GM23338 (cell line): ENCODE measurements around the gene SNRNP35. TPM values are rescaled to one million over a fixed set of nuclear protein-coding genes. Genes with fewer than 3 reads are reported as not detected.

Experiments
- ATAC-seq: fragments of 200-7000 bp; cut with Tn5 transposase; 3 replicates; pipeline ENCODE4 v1.9.1; 2020
- DNase-seq: peaks from one replicate; pipeline ENCODE4 v3.0.0-alpha.2; 2015; ENCODE audit warnings: low spot score
- H2AFZ ChIP-seq: fragments of 200-600 bp; sonication (generic); 2 replicates; pipeline ENCODE4 v1.8.0; 2016; ENCODE audit warnings: antibody characterized with exemption, mild to moderate bottlenecking, moderate library complexity
- H3F3A ChIP-seq: fragments of 200-600 bp; sonication (generic); replicated peaks from 2 replicates; pipeline ENCODE4 v1.8.0; 2017; ENCODE audit warnings: antibody characterized with exemption, mixed run types, low read depth
- H3K27ac ChIP-seq: fragments of 200-600 bp; sonication (generic); 2 replicates; pipeline ENCODE4 v1.6.1; 2016; ENCODE audit warnings: low read depth
- H3K27me3 ChIP-seq: fragments of 200-600 bp; sonication (generic); 2 replicates; pipeline ENCODE4 v1.8.0; 2016; ENCODE audit warnings: mild to moderate bottlenecking, mixed run types, moderate library complexity; ENCODE audit not compliant: insufficient read depth
- H3K36me3 ChIP-seq: fragments of 200-600 bp; sonication (generic); 2 replicates; pipeline ENCODE4 v1.8.0; 2016; ENCODE audit warnings: mild to moderate bottlenecking; ENCODE audit not compliant: insufficient read depth
- H3K4me1 ChIP-seq: fragments of 200-600 bp; sonication (generic); 2 replicates; pipeline ENCODE4 v1.8.0; 2016; ENCODE audit warnings: mild to moderate bottlenecking, moderate library complexity; ENCODE audit not compliant: insufficient read depth
- H3K4me2 ChIP-seq: fragments of 200-600 bp; sonication (generic); 2 replicates; pipeline ENCODE4 v1.7.1; 2017; ENCODE audit warnings: mixed run types
- H3K4me3 ChIP-seq: fragments of 200-600 bp; sonication (generic); 2 replicates; pipeline ENCODE4 v1.6.1; 2016; ENCODE audit warnings: mixed run types
- H3K79me2 ChIP-seq: fragments of 200-600 bp; sonication (generic); replicated peaks from 2 replicates; pipeline ENCODE4 v1.8.0; 2017; ENCODE audit warnings: mild to moderate bottlenecking; ENCODE audit not compliant: insufficient read depth
- H3K9me2 ChIP-seq: fragments of 200-600 bp; sonication (generic); 2 replicates; pipeline ENCODE4 v1.8.0; 2017; ENCODE audit not compliant: insufficient read depth
- H4K20me1 ChIP-seq: fragments of 200-600 bp; sonication (generic); replicated peaks from 2 replicates; pipeline ENCODE4 v1.8.0; 2017; ENCODE audit warnings: mild to moderate bottlenecking; ENCODE audit not compliant: insufficient read depth
- H3K27ac Mint-ChIP-seq: 2 replicates; pipeline ENCODE4 v1.8.0; 2020; ENCODE audit warnings: inconsistent platforms, mild to moderate bottlenecking, moderate library complexity, mixed read lengths
- H3K27me3 Mint-ChIP-seq: 3 replicates; pipeline ENCODE4 v1.8.0; 2022; ENCODE audit warnings: low read depth, mild to moderate bottlenecking, moderate library complexity, mixed read lengths, inconsistent platforms; ENCODE audit not compliant: insufficient read depth, poor library complexity
- H3K36me3 Mint-ChIP-seq: 3 replicates; pipeline ENCODE4 v1.8.0; 2021; ENCODE audit warnings: low read depth, mild to moderate bottlenecking, inconsistent platforms, moderate library complexity, mixed read lengths
- H3K4me1 Mint-ChIP-seq: 3 replicates; pipeline ENCODE4 v1.8.0; 2020; ENCODE audit warnings: mild to moderate bottlenecking, inconsistent platforms, mixed read lengths
- H3K4me3 Mint-ChIP-seq: 3 replicates; pipeline ENCODE4 v1.8.0; 2021; ENCODE audit warnings: moderate library complexity, mild to moderate bottlenecking, inconsistent platforms, mixed read lengths
- H3K9me3 Mint-ChIP-seq: 3 replicates; pipeline ENCODE4 v1.8.0; 2020; ENCODE audit warnings: moderate library complexity, mild to moderate bottlenecking, inconsistent platforms, mixed read lengths
- CREB1 ChIP-seq: fragments of 250-450 bp; sonication (Bioruptor Pico); IDR thresholded peaks from 2 replicates; pipeline ENCODE4 v1.5.0; 2020; ENCODE audit warnings: low read depth, mild to moderate bottlenecking, moderate library complexity
- EZH2phosphoT487 ChIP-seq: fragments of 200-600 bp; sonication (generic); IDR thresholded peaks from one replicate; pipeline ENCODE4 v1.8.1; 2018; ENCODE audit warnings: antibody characterized with exemption; ENCODE audit not compliant: unreplicated experiment
- JUNB ChIP-seq: IDR thresholded peaks from one replicate; pipeline ENCODE4 v1.6.1; 2016; ENCODE audit warnings: antibody characterized with exemption; ENCODE audit not compliant: unreplicated experiment
- POLR2AphosphoS5 ChIP-seq: IDR thresholded peaks from 2 replicates; pipeline ENCODE4 v1.6.1; 2016; ENCODE audit warnings: antibody characterized with exemption, low read depth
- REST ChIP-seq: IDR thresholded peaks from one replicate; pipeline ENCODE4 v1.6.1; 2018; ENCODE audit warnings: antibody characterized with exemption; ENCODE audit not compliant: unreplicated experiment
- STAT1 ChIP-seq: IDR thresholded peaks from one replicate; pipeline ENCODE4 v1.6.1; 2016; ENCODE audit warnings: antibody characterized with exemption; ENCODE audit not compliant: unreplicated experiment
- ZNF114 ChIP-seq: fragments of 250-450 bp; sonication (Bioruptor Pico); IDR thresholded peaks from 2 replicates; pipeline ENCODE4 v1.5.0; 2020; ENCODE audit warnings: mild to moderate bottlenecking, moderate library complexity
- ZNF462 ChIP-seq: fragments of 250-450 bp; sonication (Bioruptor Pico); IDR thresholded peaks from 2 replicates; pipeline ENCODE4 v1.5.0; 2020; ENCODE audit warnings: mild to moderate bottlenecking, moderate library complexity
- polyA plus RNA-seq: library from polyadenylated mRNA; unstranded; fragments of >200 nt; fragmentation: Nextera tagmentation; extraction: Ambion mirVana; gene quantifications from 2 replicates; pipeline ENCODE4 v1.2.1, GENCODE V29; 2016
- total RNA-seq: library from RNA; depleted of rRNA; stranded (reverse); fragments of >200 nt; shearing (Covaris generic); gene quantifications from 2 replicates; pipeline ENCODE4 v1.2.3, GENCODE V29; 2014
- TF ChIP-seq, protein P1 (sequence below), 2 experiments: fragments of 200-600 bp in 1 of 2; sonication (generic) in 1 of 2; conservative IDR thresholded peaks; 2 replicates each; pipeline versions ENCODE4 v1.5.1 to v1.6.1; 2016 to 2017; ENCODE audit warnings: antibody characterized with exemption in 2 of 2, low read depth in 2 of 2, mild to moderate bottlenecking in 2 of 2, moderate library complexity in 1 of 2

SNRNP35 gene
- total and polyA plus RNA-seq, 2 experiments from 2014 or later = 8.4 to 38.4 TPM

- no peak overlapping the region for H3K4me2 ChIP-seq
- no peaks in the 10 kb centered on the region for H3K27me3 ChIP-seq
- no peaks in the 10 kb centered on the region for H3K36me3 ChIP-seq
- H3K9me2 ChIP-seq = no peaks in the 10 kb centered on the region
- DNase-seq (no peak), ATAC-seq (no peak)
- no peak overlapping the region for H3K27ac ChIP-seq
- no peaks in the 10 kb centered on the region for H3F3A ChIP-seq
- H3K4me3 Mint-ChIP-seq = no peak overlapping the region
- no peaks in the 10 kb centered on the region for H3K4me1 ChIP-seq
- H3K4me3 ChIP-seq = no peak overlapping the region
- H4K20me1 ChIP-seq = peaks cover 7% of the 10 kb centered on the region; the same call in 1 of the 2 replicates
- no peaks in the 10 kb centered on the region for H3K36me3 Mint-ChIP-seq
- H3K27me3 Mint-ChIP-seq = peaks cover 4% of the 10 kb centered on the region
- H2AFZ ChIP-seq = no peak overlapping the region
- no peaks in the 10 kb centered on the region for H3K4me1 Mint-ChIP-seq
- no peaks in the 10 kb centered on the region; the same call in 2 of the 3 replicates for H3K9me3 Mint-ChIP-seq
- H3K79me2 ChIP-seq = no peaks in the 10 kb centered on the region; the same call in 1 of the 2 replicates
- no peak overlapping the region for H3K27ac Mint-ChIP-seq
- TF ChIP-seq JUNB (no peak), ZNF114 (CRISPR knock-in tag) (no peak), POLR2AphosphoS5 (no peak), REST (no peak)
- TF ChIP-seq, protein P1, sequence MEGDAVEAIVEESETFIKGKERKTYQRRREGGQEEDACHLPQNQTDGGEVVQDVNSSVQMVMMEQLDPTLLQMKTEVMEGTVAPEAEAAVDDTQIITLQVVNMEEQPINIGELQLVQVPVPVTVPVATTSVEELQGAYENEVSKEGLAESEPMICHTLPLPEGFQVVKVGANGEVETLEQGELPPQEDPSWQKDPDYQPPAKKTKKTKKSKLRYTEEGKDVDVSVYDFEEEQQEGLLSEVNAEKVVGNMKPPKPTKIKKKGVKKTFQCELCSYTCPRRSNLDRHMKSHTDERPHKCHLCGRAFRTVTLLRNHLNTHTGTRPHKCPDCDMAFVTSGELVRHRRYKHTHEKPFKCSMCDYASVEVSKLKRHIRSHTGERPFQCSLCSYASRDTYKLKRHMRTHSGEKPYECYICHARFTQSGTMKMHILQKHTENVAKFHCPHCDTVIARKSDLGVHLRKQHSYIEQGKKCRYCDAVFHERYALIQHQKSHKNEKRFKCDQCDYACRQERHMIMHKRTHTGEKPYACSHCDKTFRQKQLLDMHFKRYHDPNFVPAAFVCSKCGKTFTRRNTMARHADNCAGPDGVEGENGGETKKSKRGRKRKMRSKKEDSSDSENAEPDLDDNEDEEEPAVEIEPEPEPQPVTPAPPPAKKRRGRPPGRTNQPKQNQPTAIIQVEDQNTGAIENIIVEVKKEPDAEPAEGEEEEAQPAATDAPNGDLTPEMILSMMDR (conservative IDR thresholded peaks at IDR 0.05; ENCODE audit: low read depth in 2 of 2) = no peak
These were observed 14.5 kb downstream of the SNRNP35 start for GRCh38 chr12:123472438-123472849.

GRCh38 chr12:123474485-123475245 lies 16.7 kb downstream of the SNRNP35 start:
- no peaks in the 10 kb centered on the region for H3K79me2 ChIP-seq
- H3F3A ChIP-seq = no peaks in the 10 kb centered on the region
- Mint-ChIP-seq H3K27ac (no peak overlapping the region), H3K36me3 (no peaks in the 10 kb centered on the region; the same call in 2 of the 3 replicates), H3K9me3 (no peaks in the 10 kb centered on the region; the same call in 2 of the 3 replicates), H3K4me1 (no peaks in the 10 kb centered on the region), H3K27me3 (peaks cover 4% of the 10 kb centered on the region), H3K4me3 (no peak overlapping the region)
- ATAC-seq (no peak), DNase-seq (no peak)
- no peak overlapping the region for H3K4me2 ChIP-seq
- no peaks in the 10 kb centered on the region for H3K27me3 ChIP-seq
- no peak overlapping the region for H3K27ac ChIP-seq
- no peaks in the 10 kb centered on the region for H3K36me3 ChIP-seq
- H4K20me1 ChIP-seq = peaks cover 7% of the 10 kb centered on the region; the same call in 1 of the 2 replicates
- H3K9me2 ChIP-seq = no peaks in the 10 kb centered on the region
- H2AFZ ChIP-seq = no peak overlapping the region
- H3K4me3 ChIP-seq = no peak overlapping the region
- H3K4me1 ChIP-seq = no peaks in the 10 kb centered on the region
- TF ChIP-seq CREB1 (no peak), EZH2phosphoT487 (no peak), ZNF462 (CRISPR knock-in tag) (no peak), ZNF114 (CRISPR knock-in tag) (no peak), STAT1 (no peak), JUNB (no peak)
